ENCODE results near the gene HIBCH. TPM values are rescaled to one million over a fixed set of nuclear protein-coding genes. Genes with fewer than 3 reads are reported as not detected.

HIBCH gene
- total RNA-seq, 1 donor from 2014 or later, result 33.7 TPM

DNA sequence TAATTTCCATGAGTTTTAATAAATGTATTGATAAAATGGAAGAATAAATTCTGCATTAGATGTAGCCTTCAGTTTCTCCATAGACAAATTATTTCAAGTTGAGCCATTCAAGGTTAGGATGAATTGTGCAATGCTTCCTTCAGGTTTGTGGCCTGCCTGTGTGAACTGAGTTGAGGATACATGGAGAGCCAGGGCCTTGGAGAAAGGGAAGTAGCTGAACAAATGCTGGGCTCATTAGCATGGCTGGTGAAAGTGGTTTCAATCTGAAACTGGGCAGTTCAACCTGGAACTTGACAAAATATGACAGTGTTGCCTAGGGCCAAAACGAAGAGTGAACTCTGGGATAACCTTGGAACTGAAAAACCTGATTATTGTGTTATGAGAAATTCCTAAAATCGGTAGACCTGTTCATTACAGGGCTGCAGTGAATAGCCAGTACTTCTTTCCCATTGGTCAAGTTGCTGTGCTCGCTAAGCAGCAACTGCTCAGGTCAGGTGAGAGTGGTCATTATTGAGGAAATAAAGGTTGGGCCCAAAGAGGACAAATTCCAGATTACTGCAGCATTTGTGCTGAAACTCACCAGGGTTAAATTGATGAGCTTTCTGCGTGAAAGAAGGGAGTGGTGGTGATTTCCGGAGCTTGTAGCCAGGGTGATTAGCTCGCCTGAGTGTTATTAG lies 36.5 kb upstream of the HIBCH start:
- H3K9me3 Mint-ChIP-seq, result no peaks in the 10 kb centered on the region
- H3K27ac Mint-ChIP-seq (ENCODE audit: unreplicated experiment), result no peak overlapping the region
- H3K36me3 Mint-ChIP-seq (ENCODE audit: low read depth), result no peaks in the 10 kb centered on the region
- TF ChIP-seq, protein P1, sequence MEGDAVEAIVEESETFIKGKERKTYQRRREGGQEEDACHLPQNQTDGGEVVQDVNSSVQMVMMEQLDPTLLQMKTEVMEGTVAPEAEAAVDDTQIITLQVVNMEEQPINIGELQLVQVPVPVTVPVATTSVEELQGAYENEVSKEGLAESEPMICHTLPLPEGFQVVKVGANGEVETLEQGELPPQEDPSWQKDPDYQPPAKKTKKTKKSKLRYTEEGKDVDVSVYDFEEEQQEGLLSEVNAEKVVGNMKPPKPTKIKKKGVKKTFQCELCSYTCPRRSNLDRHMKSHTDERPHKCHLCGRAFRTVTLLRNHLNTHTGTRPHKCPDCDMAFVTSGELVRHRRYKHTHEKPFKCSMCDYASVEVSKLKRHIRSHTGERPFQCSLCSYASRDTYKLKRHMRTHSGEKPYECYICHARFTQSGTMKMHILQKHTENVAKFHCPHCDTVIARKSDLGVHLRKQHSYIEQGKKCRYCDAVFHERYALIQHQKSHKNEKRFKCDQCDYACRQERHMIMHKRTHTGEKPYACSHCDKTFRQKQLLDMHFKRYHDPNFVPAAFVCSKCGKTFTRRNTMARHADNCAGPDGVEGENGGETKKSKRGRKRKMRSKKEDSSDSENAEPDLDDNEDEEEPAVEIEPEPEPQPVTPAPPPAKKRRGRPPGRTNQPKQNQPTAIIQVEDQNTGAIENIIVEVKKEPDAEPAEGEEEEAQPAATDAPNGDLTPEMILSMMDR (conservative IDR thresholded peaks at IDR 0.05), result no peak
- no peak overlapping the region for H3K4me3 Mint-ChIP-seq
- H3K27me3 Mint-ChIP-seq (ENCODE audit: low read depth), result no peaks in the 10 kb centered on the region
- H3K4me1 Mint-ChIP-seq, result peaks cover 30% of the 10 kb centered on the region
- DNase-seq (ENCODE audit: low read depth, low spot score), result no peak

DNA sequence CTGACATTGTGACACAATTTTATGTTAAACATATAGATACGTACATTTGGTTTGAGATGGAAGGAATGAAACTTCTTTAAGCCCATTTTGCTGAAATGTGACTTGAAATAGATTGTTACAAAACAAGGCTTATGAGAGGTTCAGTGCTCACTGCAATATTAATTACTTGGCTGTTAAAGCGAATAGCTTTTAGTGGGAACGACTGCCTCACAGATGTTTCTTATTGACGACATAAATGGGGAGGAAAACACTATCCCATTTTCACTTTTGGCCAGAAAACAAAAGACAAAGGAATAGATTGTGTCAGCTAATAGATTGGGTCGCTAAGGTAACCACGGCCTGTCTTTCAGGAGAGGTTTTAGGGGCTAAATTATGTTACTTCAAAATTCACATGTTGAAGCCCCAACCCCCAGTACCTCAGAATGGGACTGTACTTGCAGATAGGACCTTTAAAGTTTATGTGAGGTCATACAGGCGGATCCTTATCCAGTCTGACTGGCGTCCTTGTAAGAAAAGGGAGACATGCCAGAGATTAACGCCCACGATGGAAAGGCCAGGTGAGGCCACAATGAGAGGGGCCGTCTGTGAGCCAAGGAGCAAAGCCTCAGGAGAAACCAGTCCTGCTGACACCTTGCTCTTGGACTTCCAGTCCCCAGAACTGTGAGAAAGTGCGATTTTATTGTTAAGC lies 34.5 kb upstream of the HIBCH start:
- Mint-ChIP-seq H3K27me3 (ENCODE audit: low read depth) (no peaks in the 10 kb centered on the region), H3K4me1 (peaks cover 26% of the 10 kb centered on the region), H3K27ac (ENCODE audit: unreplicated experiment) (no peak overlapping the region), H3K4me3 (no peak overlapping the region), H3K9me3 (no peaks in the 10 kb centered on the region), H3K36me3 (ENCODE audit: low read depth) (no peaks in the 10 kb centered on the region)
- DNase-seq (ENCODE audit: low read depth, low spot score), result no peak
- TF ChIP-seq, protein P1 (conservative IDR thresholded peaks at IDR 0.05), result no peak

DNA sequence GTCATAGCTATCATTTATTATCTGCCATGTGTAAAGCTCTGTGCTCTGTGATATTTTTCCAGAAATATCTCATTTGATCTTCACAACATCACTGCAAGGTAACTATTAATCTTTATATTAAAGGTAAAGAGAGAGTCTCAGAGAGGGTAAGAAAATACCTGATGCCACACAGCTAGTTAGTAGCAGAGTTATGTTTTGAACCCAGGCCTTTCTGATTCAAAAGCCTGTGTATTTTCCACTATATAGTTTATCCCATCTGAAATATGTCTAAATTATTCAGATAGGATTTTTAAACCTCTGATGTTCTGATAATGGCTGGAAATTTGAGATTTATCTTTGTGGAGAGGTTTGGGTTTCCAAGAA lies 33.9 kb upstream of the HIBCH start:
- no peak for DNase-seq (ENCODE audit: low read depth, low spot score)
- Mint-ChIP-seq H3K4me3 (no peak overlapping the region), H3K36me3 (ENCODE audit: low read depth) (no peaks in the 10 kb centered on the region), H3K4me1 (peaks cover 26% of the 10 kb centered on the region), H3K9me3 (no peaks in the 10 kb centered on the region), H3K27me3 (ENCODE audit: low read depth) (no peaks in the 10 kb centered on the region), H3K27ac (ENCODE audit: unreplicated experiment) (no peak overlapping the region)
- TF ChIP-seq, protein P1 (conservative IDR thresholded peaks at IDR 0.05), result no peak

DNA sequence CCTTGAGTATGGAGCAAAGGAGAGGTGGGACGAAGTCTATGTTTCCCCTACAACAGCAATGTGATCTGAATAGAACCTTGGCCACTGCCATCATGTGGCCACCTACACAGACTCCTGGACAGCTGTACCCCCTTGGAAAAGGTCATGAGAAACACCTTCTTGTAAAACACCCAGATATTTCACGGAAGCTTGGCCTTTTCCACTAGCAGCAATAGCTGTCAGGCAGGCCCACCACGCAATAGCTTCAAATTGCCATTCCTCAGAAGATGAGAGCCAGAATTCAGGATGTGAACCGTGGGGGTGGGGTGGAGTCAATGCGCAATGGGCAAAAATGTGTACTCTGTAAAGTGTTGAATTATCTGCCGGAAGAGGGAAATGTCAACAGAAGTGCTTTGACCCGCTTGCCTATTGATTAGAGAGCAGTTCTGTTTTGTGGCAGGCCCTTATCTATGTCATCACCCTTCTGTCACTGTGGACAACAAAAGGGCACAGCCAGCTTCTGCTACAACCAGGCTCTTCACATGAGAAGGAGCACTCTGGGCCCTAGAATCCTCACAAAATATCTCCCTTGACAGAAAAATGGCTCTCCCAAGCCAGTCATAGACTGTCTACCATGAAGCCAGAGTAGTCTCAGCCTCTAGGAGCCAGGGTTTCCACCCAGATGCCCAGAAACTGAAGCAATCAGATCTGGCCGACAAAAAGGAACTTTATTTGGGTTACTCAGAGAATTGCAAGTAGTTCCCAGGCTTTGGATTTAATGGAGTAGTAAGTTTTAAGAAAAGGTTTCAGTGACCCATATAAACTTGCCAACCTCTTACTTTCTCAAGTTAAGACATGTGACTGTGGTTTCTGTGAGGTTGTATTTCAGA lies 33.3 kb upstream of the HIBCH start:
- no peak for DNase-seq (ENCODE audit: low read depth, low spot score)
- no peaks in the 10 kb centered on the region for H3K9me3 Mint-ChIP-seq
- peaks cover 26% of the 10 kb centered on the region for H3K4me1 Mint-ChIP-seq
- peak overlapping the region; percentile 79 for H3K27ac Mint-ChIP-seq (ENCODE audit: unreplicated experiment)
- TF ChIP-seq, protein P1 (conservative IDR thresholded peaks at IDR 0.05), result no peak
- no peak overlapping the region for H3K4me3 Mint-ChIP-seq
- no peaks in the 10 kb centered on the region for H3K27me3 Mint-ChIP-seq (ENCODE audit: low read depth)
- no peaks in the 10 kb centered on the region for H3K36me3 Mint-ChIP-seq (ENCODE audit: low read depth)

DNA sequence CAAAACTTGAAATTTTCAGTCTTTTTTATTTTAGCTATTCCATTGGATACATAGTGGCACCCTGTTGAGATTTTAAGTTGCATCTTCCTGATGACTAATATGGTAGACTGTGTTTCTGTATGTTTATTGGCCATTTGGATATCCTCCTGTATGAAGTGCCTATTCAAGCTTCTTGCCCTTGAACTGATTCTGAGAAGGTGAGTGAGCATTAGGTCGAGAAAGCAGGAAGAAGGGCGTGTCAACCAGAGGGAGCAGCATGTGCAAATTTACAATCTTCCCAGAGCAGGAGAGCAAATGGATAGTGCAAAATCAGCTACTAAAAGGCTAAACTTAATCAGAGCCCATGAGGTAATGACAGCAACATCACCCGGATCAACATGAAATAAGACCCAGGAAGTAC lies 32.3 kb upstream of the HIBCH start:
- Mint-ChIP-seq H3K27me3 (ENCODE audit: low read depth) (no peaks in the 10 kb centered on the region), H3K4me3 (no peak overlapping the region), H3K9me3 (no peaks in the 10 kb centered on the region), H3K27ac (ENCODE audit: unreplicated experiment) (no peak overlapping the region), H3K4me1 (peaks cover 26% of the 10 kb centered on the region), H3K36me3 (ENCODE audit: low read depth) (no peaks in the 10 kb centered on the region)
- TF ChIP-seq, protein P1 (conservative IDR thresholded peaks at IDR 0.05), result no peak
- DNase-seq (ENCODE audit: low read depth, low spot score), result no peak

Measured in neural crest cell (in vitro differentiated cells).